WTC11 (cell line): Measurements from ENCODE around the gene UBB.
"Not testable (repeated sequence)": the region's sequence is repeated elsewhere in the genome, so short reads cannot be mapped to it uniquely, and the experiment has no call there.

Experiments used
- IRF2 ChIP-seq: sonication (generic); formaldehyde crosslinking; IDR thresholded peaks from 2 replicates; pipeline ENCODE4 v1.8.0; 2022; ENCODE audit warnings: low read depth, missing genetic modification reagents, borderline replicate concordance
- OVOL2 ChIP-seq: fragments of 250-450 bp; sonication (Bioruptor Pico); IDR thresholded peaks from 2 replicates; pipeline ENCODE4 v1.9.0; 2021; ENCODE audit warnings: mild to moderate bottlenecking, borderline replicate concordance
- SP1 ChIP-seq: sonication (generic); formaldehyde crosslinking; conservative IDR thresholded peaks from 2 replicates; pipeline ENCODE4 v1.8.1; 2022; ENCODE audit warnings: missing genetic modification reagents
- TEAD1 ChIP-seq: sonication (generic); formaldehyde crosslinking; IDR thresholded peaks from 2 replicates; pipeline ENCODE4 v1.8.0; 2022; ENCODE audit warnings: mild to moderate bottlenecking, missing genetic modification reagents
- TP53 ChIP-seq: sonication (generic); formaldehyde crosslinking; IDR thresholded peaks from 2 replicates; pipeline ENCODE4 v1.8.1; 2023; ENCODE audit warnings: mild to moderate bottlenecking, missing genetic modification reagents
- ZNF423 ChIP-seq: fragments of 250-450 bp; sonication (Bioruptor Pico); IDR thresholded peaks from 2 replicates; pipeline ENCODE4 v2.1.2; 2022; ENCODE audit warnings: mild to moderate bottlenecking, moderate library complexity
- TF ChIP-seq, protein P1 (sequence below): fragments of 200-600 bp; IDR thresholded peaks from 2 replicates; pipeline ENCODE4 v1.8.0; 2022; ENCODE audit warnings: antibody characterized with exemption
- TF ChIP-seq, protein P2 (sequence below): sonication (generic); formaldehyde crosslinking; IDR thresholded peaks from 2 replicates; pipeline ENCODE4 v1.8.0; 2022; ENCODE audit warnings: mild to moderate bottlenecking, missing genetic modification reagents
- TF ChIP-seq, protein P3 (sequence below): sonication (generic); formaldehyde crosslinking; IDR thresholded peaks from 2 replicates; pipeline ENCODE4 v1.8.1; 2023; ENCODE audit warnings: mild to moderate bottlenecking, missing genetic modification reagents, borderline replicate concordance
- TF ChIP-seq, protein P4 (sequence below): sonication (generic); formaldehyde crosslinking; IDR thresholded peaks from 2 replicates; pipeline ENCODE4 v1.8.0; 2023; ENCODE audit warnings: missing genetic modification reagents
- TF ChIP-seq, protein P5 (sequence below): sonication (generic); formaldehyde crosslinking; conservative IDR thresholded peaks from 2 replicates; pipeline ENCODE4 v1.8.1; 2022; ENCODE audit warnings: mild to moderate bottlenecking, missing genetic modification reagents

DNA sequence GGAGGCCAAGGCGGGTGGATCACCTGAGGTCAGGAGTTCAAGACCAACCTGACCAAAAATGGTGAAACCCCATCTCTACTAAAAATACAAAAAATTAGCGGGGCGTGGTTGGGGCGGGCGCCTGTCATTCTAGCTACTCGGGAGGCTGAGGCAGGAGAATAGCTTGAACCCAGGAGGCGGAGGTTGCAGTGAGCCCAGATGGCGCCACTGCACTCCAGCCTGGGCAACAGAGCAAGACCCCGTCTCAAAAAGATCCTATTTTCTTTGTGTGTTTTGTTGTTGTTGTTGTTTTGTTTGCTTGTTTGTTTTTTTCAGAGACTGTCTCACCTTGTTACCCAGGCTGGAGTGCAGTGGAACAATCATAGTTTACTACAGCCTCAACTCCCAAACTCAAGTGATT lies 23.0 kb downstream of the UBB start:
- TF ChIP-seq, protein P1, sequence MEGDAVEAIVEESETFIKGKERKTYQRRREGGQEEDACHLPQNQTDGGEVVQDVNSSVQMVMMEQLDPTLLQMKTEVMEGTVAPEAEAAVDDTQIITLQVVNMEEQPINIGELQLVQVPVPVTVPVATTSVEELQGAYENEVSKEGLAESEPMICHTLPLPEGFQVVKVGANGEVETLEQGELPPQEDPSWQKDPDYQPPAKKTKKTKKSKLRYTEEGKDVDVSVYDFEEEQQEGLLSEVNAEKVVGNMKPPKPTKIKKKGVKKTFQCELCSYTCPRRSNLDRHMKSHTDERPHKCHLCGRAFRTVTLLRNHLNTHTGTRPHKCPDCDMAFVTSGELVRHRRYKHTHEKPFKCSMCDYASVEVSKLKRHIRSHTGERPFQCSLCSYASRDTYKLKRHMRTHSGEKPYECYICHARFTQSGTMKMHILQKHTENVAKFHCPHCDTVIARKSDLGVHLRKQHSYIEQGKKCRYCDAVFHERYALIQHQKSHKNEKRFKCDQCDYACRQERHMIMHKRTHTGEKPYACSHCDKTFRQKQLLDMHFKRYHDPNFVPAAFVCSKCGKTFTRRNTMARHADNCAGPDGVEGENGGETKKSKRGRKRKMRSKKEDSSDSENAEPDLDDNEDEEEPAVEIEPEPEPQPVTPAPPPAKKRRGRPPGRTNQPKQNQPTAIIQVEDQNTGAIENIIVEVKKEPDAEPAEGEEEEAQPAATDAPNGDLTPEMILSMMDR = not testable (repeated sequence)
- not testable (repeated sequence) for TF ChIP-seq IRF2 (CRISPR knock-in tag); SP1 (CRISPR knock-in tag); ZNF423 (CRISPR knock-in tag); TP53 (CRISPR knock-in tag); TEAD1; OVOL2 (CRISPR knock-in tag)
- TF ChIP-seq, protein P2, sequence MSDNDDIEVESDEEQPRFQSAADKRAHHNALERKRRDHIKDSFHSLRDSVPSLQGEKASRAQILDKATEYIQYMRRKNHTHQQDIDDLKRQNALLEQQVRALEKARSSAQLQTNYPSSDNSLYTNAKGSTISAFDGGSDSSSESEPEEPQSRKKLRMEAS = not testable (repeated sequence)
- TF ChIP-seq, protein P3, sequence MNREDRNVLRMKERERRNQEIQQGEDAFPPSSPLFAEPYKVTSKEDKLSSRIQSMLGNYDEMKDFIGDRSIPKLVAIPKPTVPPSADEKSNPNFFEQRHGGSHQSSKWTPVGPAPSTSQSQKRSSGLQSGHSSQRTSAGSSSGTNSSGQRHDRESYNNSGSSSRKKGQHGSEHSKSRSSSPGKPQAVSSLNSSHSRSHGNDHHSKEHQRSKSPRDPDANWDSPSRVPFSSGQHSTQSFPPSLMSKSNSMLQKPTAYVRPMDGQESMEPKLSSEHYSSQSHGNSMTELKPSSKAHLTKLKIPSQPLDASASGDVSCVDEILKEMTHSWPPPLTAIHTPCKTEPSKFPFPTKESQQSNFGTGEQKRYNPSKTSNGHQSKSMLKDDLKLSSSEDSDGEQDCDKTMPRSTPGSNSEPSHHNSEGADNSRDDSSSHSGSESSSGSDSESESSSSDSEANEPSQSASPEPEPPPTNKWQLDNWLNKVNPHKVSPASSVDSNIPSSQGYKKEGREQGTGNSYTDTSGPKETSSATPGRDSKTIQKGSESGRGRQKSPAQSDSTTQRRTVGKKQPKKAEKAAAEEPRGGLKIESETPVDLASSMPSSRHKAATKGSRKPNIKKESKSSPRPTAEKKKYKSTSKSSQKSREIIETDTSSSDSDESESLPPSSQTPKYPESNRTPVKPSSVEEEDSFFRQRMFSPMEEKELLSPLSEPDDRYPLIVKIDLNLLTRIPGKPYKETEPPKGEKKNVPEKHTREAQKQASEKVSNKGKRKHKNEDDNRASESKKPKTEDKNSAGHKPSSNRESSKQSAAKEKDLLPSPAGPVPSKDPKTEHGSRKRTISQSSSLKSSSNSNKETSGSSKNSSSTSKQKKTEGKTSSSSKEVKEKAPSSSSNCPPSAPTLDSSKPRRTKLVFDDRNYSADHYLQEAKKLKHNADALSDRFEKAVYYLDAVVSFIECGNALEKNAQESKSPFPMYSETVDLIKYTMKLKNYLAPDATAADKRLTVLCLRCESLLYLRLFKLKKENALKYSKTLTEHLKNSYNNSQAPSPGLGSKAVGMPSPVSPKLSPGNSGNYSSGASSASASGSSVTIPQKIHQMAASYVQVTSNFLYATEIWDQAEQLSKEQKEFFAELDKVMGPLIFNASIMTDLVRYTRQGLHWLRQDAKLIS (CRISPR knock-in tag) = not testable (repeated sequence)
- TF ChIP-seq, protein P4, sequence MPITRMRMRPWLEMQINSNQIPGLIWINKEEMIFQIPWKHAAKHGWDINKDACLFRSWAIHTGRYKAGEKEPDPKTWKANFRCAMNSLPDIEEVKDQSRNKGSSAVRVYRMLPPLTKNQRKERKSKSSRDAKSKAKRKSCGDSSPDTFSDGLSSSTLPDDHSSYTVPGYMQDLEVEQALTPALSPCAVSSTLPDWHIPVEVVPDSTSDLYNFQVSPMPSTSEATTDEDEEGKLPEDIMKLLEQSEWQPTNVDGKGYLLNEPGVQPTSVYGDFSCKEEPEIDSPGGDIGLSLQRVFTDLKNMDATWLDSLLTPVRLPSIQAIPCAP (CRISPR knock-in tag) = not testable (repeated sequence)
- TF ChIP-seq, protein P5, sequence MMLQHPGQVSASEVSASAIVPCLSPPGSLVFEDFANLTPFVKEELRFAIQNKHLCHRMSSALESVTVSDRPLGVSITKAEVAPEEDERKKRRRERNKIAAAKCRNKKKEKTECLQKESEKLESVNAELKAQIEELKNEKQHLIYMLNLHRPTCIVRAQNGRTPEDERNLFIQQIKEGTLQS (CRISPR knock-in tag) = not testable (repeated sequence)
